ENCODE measurements around the gene TMEM154.

GRCh38 chr4:152628128-152628527 is 51.7 kb downstream of the TMEM154 start:
- TF ChIP-seq, protein P1, sequence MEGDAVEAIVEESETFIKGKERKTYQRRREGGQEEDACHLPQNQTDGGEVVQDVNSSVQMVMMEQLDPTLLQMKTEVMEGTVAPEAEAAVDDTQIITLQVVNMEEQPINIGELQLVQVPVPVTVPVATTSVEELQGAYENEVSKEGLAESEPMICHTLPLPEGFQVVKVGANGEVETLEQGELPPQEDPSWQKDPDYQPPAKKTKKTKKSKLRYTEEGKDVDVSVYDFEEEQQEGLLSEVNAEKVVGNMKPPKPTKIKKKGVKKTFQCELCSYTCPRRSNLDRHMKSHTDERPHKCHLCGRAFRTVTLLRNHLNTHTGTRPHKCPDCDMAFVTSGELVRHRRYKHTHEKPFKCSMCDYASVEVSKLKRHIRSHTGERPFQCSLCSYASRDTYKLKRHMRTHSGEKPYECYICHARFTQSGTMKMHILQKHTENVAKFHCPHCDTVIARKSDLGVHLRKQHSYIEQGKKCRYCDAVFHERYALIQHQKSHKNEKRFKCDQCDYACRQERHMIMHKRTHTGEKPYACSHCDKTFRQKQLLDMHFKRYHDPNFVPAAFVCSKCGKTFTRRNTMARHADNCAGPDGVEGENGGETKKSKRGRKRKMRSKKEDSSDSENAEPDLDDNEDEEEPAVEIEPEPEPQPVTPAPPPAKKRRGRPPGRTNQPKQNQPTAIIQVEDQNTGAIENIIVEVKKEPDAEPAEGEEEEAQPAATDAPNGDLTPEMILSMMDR (IDR thresholded peaks at IDR 0.05; ENCODE audit: poor library complexity) = no peak
- TF ChIP-seq EZH2 (IDR thresholded peaks at IDR 0.05; ENCODE audit: borderline replicate concordance) (no peak), EZH2phosphoT487 (IDR thresholded peaks at IDR 0.05; ENCODE audit: low read depth, severe bottlenecking, unreplicated experiment) (no peak)

All from hepatocyte (in vitro differentiated cells).